ENCODE measurements around the gene ALLC. TPM values are rescaled to one million over a fixed set of nuclear protein-coding genes. Genes with fewer than 3 reads are reported as not detected.

ALLC gene
- total and polyA plus RNA-seq, 7 donors: not detected

GRCh38 chr2:3739313-3739712 lies 81.3 kb downstream of the ALLC start:
- Histone ChIP-seq H3K27me3 (ENCODE audit: insufficient read depth in 3 of 3, low read length in 2 of 3) (no peaks in the 10 kb centered on the region), H3K4me3 (no peak overlapping the region), H3K9me3 (no peaks in the 10 kb centered on the region), H3K4me1 (no peaks in the 10 kb centered on the region), H3K36me3 (ENCODE audit: insufficient read depth in 1 of 2, low read depth in 1 of 2) (no peaks in the 10 kb centered on the region), H3K27ac (no peak overlapping the region)
- no peak for ATAC-seq
- WGBS, 3 donors: 92 to 94% (median 93%) methylated on average over 19 of the region's 19 CpGs
- intact Hi-C loops (cut with DNase I): no loop called here
- no peak for DNase-seq
- no peak for TF ChIP-seq CTCF (IDR thresholded peaks at IDR 0.05)

GRCh38 chr2:3741396-3741795 lies 83.4 kb downstream of the ALLC start:
- H3K4me3 ChIP-seq: no peak overlapping the region
- TF ChIP-seq CTCF (IDR thresholded peaks at IDR 0.05): no peak
- no peaks in the 10 kb centered on the region for H3K4me1 ChIP-seq
- ATAC-seq: no peak
- WGBS, 3 donors: 84 to 88% (median 87%) methylated on average over 8 of the region's 8 CpGs
- no peak overlapping the region for H3K27ac ChIP-seq
- no peaks in the 10 kb centered on the region for H3K9me3 ChIP-seq
- H3K36me3 ChIP-seq (ENCODE audit: insufficient read depth in 1 of 2, low read depth in 1 of 2): no peaks in the 10 kb centered on the region
- intact Hi-C loops (cut with DNase I): no loop called here
- H3K27me3 ChIP-seq (ENCODE audit: insufficient read depth in 3 of 3, low read length in 2 of 3): no peaks in the 10 kb centered on the region
- DNase-seq: no peak

GRCh38 chr2:3741867-3742602 lies 84.0 kb downstream of the ALLC start:
- intact Hi-C loops (cut with DNase I): no loop called here
- WGBS, 3 donors: 88 to 92% (median 91%) methylated on average over 13 of the region's 13 CpGs
- Histone ChIP-seq H3K4me1 (no peaks in the 10 kb centered on the region), H3K9me3 (no peaks in the 10 kb centered on the region), H3K36me3 (ENCODE audit: insufficient read depth in 1 of 2, low read depth in 1 of 2) (no peaks in the 10 kb centered on the region), H3K4me3 (no peak overlapping the region), H3K27ac (no peak overlapping the region), H3K27me3 (ENCODE audit: insufficient read depth in 3 of 3, low read length in 2 of 3) (no peaks in the 10 kb centered on the region)
- no peak for TF ChIP-seq CTCF (IDR thresholded peaks at IDR 0.05)
- DNase-seq (no peak), ATAC-seq (no peak)

- H3K36me3 ChIP-seq (ENCODE audit: insufficient read depth in 1 of 2, low read depth in 1 of 2): no peaks in the 10 kb centered on the region
- no peak overlapping the region for H3K27ac ChIP-seq
- H3K27me3 ChIP-seq (ENCODE audit: insufficient read depth in 3 of 3, low read length in 2 of 3): peaks cover 0 to 3% (median 0%) of the 10 kb centered on the region in 3 donors
- 80 to 82% (median 80%) methylated on average over 5 of the region's 5 CpGs for WGBS, 3 donors
- ATAC-seq: no peak
- DNase-seq: no peak
- no peak overlapping the region for H3K4me3 ChIP-seq
- no peaks in the 10 kb centered on the region for H3K4me1 ChIP-seq
- intact Hi-C loops (cut with DNase I): no loop called here
- no peaks in the 10 kb centered on the region for H3K9me3 ChIP-seq
- TF ChIP-seq CTCF (IDR thresholded peaks at IDR 0.05): no peak
These were observed 84.9 kb downstream of the ALLC start for GRCh38 chr2:3742743-3743508.

All from psoas muscle (tissue), 8 donors.